PFSK-1 (cell line): ENCODE measurements around the gene DBF4B.

Source experiments
- POLR2AphosphoS5 ChIP-seq: IDR thresholded peaks from 2 replicates; pipeline ENCODE4 v1.6.1; 2012; ENCODE audit warnings: low read depth, mild to moderate bottlenecking, control low read depth, low read length, moderate library complexity
- REST ChIP-seq, 2 experiments: IDR thresholded peaks; 2 replicates each; pipeline versions ENCODE4 v1.6.1 to v1.8.0; 2011 to 2012; ENCODE audit warnings: low read depth in 2 of 2, low read length in 2 of 2, control low read depth in 1 of 2, inconsistent platforms in 1 of 2, mild to moderate bottlenecking in 1 of 2, moderate library complexity in 1 of 2; ENCODE audit not compliant: insufficient read depth in 1 of 2
- SIN3A ChIP-seq: IDR thresholded peaks from 2 replicates; pipeline ENCODE4 v1.6.1; 2012; ENCODE audit warnings: mild to moderate bottlenecking, low read length, moderate library complexity, borderline replicate concordance; ENCODE audit not compliant: insufficient read depth
- TAF1 ChIP-seq: IDR thresholded peaks from 2 replicates; pipeline ENCODE4 v1.6.1; 2012; ENCODE audit warnings: low read length, control low read depth, borderline replicate concordance; ENCODE audit not compliant: insufficient read depth

GRCh38 chr17:44688675-44689476 lies 19.6 kb upstream of the DBF4B start:
- TF ChIP-seq TAF1 = no peak
- no peak for TF ChIP-seq REST (IDR thresholded peaks at IDR 0.05; ENCODE audit: insufficient read depth in 1 of 2, low read depth in 2 of 2, low read length in 2 of 2)
- TF ChIP-seq SIN3A = no peak
- no peak for TF ChIP-seq POLR2AphosphoS5
